Cortex of kidney (tissue), 1 donor: ENCODE results near the gene PEDS1.
"Not testable (repeated sequence)": the region's sequence is repeated elsewhere in the genome, so short reads cannot be mapped to it uniquely, and the experiment has no call there.

Experiments used
- DNase-seq: peaks from one replicate; lab custom pipeline; 2025; lab: John Stamatoyannopoulos, UW

The PEDS1 gene

DNA sequence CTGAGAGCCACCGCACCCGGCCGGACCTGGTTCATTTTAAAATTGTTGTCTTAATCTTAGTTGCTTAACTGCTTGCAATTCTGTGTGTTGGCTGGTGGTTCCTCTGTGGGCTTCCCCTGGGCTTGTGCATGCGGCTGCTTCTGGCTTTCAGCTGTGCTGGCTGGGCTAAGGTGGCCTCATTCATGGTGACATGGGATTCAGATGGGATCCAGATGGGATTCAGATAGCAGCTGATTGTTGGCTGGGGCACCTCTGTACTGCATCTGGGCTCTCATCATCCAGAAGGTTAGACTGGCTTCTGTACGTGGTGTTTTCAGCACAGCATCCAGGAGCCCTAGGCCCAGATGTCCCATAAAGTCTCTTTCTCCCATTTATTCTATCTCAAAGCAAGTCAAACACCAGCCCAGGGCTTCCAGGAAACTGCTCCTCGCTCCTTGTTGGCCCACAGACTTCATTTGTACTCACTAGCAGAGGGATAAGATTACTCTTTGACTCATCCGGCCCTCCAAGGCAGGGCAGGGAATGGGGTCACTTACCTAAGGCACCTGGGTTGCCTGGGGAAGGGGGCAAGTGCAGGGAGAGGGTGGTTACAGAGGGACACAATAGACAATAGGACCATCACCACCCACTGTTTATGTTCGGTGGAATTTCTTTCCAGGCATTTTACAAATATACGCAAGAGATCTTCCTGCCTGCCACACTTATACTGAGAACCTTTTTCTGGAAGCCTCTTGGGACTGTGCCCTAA, 10.2 kb upstream of the PEDS1 start:
- DNase-seq, result no peak

DNA sequence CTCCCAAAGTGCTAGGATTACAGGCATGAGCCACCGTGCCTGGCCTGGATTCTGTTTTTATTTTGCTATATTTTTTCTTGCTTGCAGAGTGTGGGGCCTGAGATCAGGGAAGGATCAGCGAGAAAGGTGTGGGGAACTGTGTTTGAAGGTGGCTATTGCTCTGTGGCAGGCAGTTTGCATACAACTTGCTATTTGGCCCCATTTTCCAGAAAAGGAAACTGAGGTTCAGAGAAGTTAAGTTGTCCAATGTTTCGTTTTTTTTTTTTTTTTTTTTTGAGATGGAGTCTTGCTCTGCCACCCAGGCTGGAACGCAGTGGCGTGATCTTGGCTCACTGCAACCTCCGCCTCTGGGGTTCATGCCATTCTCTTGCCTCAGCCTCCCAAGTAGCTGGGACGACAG, 8.0 kb upstream of the PEDS1 start:
- not testable (repeated sequence) for DNase-seq

DNA sequence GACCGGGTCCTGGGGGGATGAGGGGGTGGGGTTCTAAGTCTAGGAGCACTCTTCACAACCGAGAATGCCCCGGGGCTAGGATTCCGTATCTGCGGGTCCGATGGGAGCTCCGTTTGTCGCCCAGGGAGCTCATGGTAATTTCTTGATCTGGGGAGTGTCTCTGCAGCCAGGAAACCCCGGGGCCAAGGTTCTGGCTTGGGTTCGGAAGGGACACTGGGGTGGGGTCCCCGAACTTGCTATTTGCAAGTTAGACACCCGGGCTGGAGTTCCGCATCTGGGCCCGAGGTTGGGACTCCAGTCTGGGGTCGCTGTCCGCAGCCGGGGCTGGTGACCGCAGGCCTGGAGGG, 397 bp downstream of the PEDS1 start:
- no peak for DNase-seq

DNA sequence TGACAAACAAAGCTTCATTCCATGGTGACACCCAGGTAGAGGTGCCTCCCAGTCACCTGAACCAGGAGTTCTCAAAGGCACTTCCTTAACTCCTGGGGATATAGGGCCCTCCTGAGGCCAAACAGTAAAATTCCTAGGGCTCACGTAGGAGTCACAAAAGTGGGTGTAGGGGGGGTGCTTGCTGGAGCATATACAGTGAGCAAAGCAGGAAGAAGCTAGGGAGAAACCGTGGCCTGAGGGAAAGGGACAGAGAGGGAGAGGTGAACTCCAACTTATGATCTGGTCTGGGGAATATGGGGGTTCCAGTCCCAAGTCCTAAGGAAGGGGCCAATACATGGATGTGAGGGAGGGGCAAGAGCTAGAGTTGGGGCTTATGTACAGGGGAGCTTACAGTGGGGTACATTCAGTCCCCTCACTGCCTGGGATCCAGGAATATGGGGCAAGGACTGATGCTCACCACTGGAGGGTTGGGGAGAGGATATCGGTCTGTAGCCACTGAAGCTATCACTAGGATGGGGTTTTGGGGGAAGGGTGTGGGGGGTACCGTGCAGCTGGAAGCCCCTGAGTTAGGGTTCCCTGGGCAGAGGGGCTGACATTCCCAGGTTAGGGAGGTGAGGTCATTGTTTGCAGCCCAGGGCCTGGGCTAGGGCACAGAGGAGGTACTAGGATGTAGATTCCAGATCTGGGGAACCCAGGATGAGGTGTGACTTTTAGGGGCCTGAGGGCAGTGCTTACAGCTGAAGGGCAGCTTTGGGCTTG, 950 bp downstream of the PEDS1 start:
- no peak for DNase-seq

DNA sequence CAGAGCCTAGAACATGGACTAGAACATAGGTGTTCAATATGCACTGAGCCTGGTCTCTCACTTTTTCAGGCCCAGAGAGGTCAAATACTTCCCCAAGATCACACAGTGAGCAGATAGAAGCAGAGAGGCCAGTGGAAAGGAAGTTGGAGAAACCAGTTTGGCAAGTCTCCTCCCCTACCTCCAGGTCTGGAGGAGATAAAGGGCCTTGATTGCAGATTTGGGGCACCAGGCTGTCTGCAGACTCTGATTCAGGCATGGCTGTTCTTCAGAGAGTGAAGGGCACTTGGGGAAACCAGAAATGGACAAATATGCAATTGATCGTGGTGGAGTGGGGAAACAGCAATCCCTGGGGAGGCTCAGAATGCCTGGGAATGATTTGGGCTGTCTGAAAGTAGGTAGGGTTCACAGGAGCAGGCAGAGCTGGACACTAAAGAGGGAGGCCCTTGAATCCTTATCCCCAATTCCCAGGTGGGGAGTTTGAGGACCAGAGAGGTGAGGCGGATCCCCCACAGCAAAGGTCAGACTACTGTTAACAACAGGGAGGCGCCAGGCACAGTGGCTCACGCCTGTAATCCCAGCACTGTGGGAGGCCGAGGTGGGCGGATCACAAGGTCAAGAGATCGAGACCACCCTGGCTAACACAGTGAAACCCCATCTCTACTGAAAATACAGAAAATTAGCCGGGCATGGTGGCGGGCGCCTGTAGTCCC, 2.3 kb downstream of the PEDS1 start:
- DNase-seq, result no peak

DNA sequence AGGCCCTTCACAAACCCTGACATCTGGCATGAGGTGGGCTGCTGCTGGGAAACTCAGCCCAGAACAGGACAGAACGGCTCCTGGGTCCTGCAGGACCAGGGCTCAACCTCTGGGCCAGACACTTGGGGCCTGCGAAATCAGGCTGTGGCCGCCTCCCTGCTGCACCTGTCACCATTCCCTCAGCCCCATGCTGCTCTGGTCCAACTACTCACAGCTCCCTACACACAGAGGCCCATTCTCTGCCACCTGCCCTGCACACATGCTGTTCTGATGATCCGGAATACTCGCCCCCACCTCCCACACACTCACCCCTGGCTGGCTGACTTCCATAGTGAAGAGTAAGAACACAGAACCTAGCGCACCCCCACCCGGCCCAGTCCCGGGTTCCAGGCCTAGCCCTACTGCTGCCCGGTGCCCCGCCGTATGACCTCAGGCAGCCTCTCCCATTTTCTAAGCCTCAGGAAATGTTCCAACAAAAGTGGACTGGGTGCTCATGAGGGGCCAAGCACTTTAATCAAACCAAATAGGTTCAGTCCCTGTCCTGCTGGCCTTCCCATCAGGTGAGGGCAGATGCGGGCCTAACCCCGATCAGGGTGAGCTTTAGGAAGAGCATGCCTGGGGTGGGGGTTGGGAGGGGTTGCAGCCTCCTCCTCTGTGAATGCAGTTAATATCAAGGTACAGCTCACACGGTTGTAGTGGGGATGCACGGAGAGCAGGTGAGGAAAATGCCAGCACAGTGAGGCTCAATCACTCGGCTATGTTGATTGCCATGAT, 3.9 kb downstream of the PEDS1 start:
- no peak for DNase-seq

DNA sequence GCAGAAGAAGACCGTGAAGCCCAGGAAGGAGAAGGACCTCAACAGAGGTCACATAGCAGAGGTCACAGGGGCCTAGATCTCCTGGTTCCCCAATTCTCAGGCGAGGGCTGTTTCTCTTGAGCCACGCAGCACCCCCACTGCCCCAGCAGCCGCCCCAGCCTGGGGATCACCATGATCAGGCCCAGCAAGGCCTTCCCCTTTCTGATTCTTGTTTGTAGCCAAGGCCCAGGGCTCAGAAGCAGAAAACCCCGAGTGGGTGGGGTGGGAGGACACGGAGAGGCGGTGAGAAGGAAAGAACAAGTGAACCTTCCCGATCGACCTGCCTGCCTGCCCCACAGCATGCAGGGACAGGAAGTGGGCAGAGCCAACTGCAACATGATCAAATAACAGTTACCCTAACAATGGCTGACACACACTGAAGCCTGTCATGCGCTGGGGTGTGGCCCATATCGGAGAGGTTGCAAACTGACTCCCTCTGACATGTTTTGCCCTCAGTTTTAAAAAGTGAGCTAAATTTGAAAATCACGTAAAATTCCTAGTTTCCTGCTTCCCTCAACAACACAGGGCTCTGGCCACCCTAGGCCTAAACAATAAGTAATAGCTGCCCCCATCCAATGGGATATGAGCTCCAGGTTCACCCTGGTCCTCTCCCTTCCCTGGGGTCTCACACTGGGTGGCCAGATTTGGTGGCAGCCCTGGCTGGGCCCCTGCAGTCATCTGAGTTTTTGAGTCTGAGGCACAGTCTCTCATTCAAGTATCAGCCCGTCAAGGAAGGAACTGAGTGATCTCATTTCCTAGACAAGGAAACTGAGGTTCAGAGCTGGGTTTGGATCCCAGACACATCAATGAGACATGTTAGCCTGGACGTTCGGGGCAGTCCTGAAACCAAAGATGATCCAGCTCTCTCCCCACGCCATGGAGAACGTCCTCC, 6.5 kb downstream of the PEDS1 start:
- DNase-seq, result no peak

DNA sequence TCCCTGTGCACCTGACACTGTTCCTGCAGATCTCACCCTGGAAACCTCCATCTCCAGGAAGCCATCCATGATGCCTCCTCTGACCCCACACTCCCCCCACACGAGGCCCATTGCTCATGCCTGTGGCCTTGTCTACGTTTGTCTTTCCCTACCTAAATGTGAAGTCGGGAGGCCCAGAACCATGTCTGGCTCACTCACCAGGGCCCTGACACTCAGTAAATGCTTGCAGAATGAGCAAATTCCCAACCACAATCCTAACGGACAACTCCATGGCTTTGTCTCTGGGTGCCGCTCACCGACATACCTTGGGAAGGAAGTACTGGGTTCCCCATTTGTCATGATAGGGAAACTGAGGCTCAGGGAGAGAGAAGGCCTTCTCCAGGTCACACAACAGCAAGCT, 7.3 kb downstream of the PEDS1 start:
- no peak for DNase-seq

DNA sequence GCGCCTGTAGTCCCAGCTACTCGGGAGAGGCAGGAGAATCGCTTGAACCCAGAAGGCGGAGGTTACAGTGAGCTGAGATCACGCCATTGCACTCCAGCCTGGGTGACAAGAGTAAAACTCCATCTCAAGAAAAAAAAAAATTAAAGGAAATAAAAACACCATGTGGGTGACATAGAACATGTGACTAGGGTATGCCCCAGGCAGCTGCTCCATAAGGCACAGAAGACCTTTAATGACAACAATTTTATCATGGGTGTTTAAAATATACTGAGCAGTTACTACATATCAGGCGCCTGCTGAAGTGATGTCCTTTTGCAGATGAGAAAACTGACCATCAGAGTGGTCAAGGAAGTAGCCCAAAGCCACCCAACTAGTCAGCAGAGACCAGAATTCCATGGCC, 8.0 kb downstream of the PEDS1 start:
- no peak for DNase-seq

DNA sequence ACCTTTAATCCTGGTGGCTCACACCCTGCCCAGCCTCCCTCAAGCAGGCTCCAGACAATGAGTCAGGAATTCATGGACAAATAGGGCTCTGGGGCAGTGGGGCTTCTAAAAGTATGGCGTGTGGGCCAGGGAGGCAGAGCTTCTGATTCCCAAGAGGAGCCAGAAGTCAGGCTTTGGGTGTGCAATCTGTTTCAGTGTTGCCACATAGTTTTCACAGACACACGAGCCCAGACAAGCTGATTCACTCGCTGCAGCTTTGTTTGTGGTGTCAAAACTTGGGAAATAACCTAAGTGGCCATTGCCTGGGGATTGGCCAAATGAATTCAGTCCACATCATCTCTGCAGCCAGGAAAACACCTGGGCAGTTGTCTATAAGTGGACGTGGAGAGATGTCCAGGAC, 9.2 kb downstream of the PEDS1 start:
- DNase-seq, result no peak

DNA sequence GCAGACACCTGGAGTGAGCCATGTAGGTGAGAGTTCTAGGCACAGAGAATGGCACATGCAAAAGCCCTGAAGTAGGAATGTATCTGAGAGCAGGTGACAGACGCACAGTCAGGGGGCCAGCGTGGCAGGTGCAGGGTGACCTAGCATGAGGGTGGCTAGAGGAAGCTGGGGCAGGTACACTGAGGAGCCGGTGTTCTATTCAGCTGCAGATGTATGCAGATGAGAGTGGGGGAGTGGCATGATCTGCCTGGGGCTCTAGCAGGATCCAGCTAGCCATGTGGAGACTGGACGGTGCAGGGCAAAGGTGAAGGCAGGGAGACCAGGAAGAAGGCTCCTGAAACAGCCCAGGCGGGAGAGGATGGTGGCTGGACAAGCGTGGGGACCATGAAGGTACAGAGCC, 10.7 kb downstream of the PEDS1 start:
- no peak for DNase-seq

DNA sequence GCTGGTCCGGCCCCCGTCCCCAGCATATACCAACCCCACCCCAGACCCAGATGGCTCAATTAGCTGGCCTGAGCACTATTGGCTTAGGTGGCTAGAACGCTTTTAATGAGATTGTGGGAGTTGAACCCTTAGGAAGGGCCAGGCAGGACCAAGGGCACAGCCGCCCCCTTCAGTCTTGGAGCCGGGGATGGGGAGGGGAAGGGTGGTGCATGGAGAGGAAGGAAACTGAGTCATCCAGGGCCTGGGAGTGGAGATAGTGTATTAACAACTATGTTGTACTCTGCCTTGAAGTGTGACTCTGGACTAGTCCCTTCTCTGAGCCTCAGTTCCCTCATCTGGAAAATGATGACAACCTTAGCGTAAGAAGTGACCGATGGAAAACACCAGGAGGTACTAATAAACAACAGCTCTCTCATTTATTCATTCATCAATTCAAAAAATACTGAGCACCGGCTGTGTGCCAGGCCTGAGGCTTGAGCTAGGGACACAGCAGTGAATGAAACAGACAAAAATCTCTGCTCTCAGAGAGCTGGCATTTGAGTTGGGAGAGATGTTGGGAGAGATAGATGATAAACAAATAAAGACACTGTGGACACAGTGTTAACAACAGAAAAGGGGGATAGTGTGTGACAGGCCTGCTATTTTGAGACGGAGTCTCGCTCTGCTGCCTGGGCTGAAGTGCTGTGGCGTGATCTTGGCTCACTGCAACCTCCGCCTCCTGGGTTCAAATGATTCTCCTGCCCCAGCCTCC, 11.5 kb downstream of the PEDS1 start:
- DNase-seq, result no peak

DNA sequence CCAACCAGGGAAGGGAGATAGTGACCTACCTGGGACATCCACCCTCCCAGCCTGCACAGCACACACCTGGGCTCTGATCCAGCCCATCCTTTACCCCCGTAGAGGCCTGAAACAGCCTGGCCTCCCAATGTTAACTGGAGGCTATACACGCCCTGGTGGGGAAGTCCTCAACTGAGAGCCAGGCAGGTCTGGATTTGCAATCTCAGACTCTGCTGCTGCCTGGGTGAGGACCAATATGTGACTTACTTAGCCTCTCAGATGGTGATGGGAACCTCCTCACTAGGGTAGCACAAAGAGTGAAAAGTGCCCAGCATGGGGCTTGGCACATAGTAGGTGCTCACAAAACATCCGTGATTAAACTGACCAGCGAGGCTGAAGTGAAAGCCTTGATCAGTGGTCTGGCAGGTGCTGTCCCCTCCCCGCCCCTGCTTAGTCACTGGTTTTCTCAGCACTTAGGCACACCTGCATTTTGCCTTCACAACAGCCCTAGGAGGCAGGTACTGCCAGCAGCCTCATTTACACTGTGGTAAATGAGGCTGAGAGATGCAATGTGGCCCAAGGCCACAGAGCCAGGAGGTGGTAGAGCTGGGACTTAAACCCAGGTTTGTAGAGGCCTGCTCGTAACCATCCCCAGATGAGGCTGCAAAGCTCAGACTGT, 12.4 kb downstream of the PEDS1 start:
- DNase-seq, result no peak

DNA sequence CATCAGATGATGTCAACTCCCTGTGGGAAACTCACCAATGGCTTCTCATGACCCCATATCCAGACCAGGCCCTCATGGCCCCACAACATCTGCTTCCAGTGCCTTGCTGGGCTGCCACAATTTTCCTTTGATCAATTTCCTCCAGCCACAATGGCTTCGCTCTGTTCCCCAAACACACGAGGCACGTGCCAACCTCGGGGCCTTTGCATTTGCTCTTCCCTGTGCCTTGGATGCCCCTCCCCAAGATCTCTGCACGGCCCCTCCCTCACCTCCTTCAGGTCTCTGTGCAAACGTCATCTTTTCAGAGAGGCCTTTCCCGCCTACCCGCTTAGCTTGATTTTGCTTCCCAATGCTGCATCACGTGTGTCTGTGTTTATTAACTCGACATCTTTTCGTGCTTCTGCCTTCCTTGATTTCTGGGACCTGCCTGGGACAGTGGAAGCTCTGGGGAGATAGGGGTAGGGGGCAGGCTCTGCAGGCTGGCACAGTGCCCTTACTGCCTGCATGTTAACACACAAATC, 13.1 kb downstream of the PEDS1 start:
- no peak for DNase-seq

DNA sequence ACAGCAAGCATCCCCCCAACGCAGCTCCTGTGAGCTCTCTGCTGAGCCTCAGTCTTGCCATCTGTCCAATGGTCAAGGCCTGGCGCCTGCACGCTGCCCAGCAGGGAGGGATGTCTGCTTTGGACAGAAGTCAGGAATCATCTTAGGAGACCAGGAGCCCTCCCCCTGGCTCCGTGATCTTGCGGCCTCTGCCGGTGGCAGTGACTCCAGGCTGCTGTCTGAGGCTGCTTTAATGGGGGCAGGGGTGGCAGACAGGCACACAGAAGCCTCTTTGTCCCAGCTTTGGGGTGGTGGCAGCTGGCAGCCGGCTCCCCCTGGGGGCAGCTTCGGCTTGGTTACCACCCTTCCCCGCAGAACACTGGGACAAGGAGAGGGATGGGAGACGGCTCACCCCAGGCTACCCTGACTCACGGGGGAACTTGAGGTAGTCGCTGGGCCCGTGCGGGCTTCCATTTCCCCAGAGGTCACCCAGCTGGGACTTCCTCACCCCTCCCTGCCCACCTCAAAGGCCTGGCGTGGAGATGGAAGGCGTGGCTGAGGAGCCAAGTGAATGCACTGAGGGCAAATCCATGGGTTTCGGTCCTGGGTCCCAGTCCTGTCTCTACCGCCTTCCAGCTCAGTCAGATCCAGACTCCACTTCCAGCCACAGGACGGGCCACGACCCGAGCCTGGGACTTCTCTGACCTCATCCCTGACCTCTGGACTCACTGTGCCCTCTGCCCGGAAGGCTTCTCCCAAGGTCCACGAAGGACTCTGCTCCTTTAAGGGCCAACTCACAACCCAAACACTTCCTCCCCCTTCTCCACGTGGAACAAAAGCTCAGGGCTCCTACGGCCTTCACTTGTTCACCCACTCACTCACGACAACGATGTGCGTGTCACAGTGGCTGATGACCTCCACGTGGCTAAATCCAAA, 14.8 kb downstream of the PEDS1 start:
- no peak for DNase-seq

DNA sequence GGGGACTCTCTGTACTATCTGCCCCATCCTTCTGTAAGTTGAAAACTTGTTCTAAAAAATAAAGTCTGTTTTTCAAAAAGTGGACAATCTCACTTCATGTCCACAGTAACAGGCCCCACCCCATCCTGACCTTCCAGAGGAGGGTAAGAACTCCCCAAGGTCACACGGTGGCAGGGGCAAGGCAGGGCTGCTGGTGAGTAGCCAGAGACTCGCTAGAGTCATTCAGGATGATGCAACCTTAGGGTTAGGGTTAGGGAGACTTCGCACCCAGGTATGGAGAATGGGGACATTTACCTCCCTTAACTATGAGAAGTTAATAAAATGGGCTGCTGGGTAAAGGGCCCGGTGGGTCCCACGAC, 15.4 kb downstream of the PEDS1 start:
- DNase-seq, result no peak

DNA sequence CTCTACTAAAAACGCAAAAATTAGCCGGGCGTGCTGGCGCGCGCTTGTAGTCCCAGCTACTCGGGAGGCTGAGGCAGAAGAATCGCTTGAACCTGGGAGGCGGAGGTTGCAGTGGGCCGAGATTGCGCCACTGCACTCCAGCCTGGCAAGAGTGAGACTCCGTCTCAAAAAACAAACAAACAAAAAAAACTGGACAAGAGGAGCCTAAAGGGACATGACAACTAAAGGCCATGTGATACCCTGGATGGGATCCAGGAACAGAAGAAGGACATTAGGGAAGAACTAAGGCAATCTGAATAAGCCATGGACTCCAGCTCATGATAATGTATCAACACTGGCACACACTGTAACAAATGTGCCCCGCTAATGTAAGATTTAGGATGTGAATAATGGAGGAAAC, 15.8 kb downstream of the PEDS1 start:
- not testable (repeated sequence) for DNase-seq

DNA sequence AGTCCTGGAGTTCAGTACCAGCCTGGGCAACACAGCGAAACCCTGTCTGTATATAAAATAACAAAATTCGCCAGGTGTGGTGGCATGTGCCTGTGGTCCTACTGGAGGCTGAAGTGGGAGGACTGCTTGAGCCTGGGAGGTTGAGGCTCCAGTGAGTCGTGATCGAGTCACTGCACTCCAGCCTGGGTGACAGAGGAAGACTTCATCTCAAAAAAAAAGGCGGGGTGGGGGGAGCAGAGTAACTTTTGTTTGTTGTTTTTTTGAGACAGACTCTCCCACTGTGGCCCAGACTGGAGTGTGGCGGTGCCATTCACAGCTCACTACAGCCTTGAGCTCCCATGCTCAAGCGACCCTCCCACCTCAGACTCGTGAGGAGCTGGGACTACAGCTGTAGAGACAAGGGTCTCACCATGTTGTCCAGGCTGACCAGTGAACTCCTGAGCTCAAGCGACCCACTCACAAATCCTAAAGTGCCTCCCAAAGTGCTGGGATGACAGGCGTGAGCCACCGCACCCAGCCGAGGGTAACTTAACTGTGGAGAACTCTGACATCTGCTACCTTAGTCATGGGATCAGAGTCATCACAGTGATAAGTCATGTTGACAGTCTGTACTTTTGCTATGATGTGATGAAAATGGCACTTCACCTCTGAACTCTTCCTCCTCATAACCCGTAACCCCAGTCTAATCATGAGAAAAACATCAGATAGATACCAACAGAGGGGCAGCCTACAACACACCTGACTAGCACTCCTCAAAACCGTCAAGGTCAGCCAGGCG, 16.5 kb downstream of the PEDS1 start:
- no peak for DNase-seq
